ENCODE results near the gene NPFFR1.
"Not testable (repeated sequence)": the region's sequence is repeated elsewhere in the genome, so short reads cannot be mapped to it uniquely, and the experiment has no call there.

The NPFFR1 gene

GRCh38 chr10:70284542-70285475, 1.0 kb upstream of the NPFFR1 start:
- DNase-seq = no peak

- DNase-seq = no peak
Observed at GRCh38 chr10:70283071-70283444, 746 bp downstream of the NPFFR1 start.

DNA sequence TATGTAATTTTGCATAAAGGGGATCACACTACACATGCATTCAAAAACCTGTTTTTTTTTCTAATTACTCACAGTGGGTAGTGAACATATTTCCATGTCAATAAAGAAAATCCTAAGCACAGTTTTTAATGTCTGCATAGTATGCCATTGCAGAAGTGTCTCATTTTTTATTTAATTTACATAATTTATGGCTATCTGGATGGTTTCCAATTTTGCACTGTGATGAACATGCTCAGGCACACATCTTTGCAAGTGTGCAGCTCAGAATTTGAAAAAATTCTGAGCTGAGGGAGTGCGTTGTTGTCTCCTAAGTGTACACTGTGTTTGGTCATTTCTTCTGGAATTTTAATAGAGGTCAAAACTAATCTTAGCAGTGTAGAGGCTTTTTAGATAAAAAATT, 2.2 kb downstream of the NPFFR1 start:
- DNase-seq = no peak

GRCh38 chr10:70280099-70280498, 3.7 kb downstream of the NPFFR1 start:
- DNase-seq = no peak

- no peak for DNase-seq
Observed at GRCh38 chr10:70277396-70278030, 6.3 kb downstream of the NPFFR1 start.

- no peak for DNase-seq
Observed at GRCh38 chr10:70274643-70275042, 9.2 kb downstream of the NPFFR1 start.

DNA sequence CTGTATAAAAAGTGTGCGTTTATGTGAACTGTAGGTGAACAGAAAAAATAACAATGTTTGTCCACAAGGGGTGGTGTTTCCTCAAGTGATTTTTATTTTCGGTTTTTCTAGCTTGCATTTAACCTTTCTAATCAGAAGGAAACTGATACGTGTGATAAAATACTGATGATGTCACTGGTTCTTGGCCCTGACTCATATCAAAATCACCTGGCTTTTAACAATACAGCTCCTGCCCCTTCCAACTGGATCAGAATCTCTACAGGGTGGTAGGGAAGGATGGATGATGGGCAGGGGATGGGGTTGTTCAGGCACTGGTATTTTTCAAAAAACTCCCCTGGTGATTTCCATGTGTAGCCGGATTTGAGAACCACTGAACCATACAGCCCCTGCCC, 10.9 kb downstream of the NPFFR1 start:
- no peak for DNase-seq

DNA sequence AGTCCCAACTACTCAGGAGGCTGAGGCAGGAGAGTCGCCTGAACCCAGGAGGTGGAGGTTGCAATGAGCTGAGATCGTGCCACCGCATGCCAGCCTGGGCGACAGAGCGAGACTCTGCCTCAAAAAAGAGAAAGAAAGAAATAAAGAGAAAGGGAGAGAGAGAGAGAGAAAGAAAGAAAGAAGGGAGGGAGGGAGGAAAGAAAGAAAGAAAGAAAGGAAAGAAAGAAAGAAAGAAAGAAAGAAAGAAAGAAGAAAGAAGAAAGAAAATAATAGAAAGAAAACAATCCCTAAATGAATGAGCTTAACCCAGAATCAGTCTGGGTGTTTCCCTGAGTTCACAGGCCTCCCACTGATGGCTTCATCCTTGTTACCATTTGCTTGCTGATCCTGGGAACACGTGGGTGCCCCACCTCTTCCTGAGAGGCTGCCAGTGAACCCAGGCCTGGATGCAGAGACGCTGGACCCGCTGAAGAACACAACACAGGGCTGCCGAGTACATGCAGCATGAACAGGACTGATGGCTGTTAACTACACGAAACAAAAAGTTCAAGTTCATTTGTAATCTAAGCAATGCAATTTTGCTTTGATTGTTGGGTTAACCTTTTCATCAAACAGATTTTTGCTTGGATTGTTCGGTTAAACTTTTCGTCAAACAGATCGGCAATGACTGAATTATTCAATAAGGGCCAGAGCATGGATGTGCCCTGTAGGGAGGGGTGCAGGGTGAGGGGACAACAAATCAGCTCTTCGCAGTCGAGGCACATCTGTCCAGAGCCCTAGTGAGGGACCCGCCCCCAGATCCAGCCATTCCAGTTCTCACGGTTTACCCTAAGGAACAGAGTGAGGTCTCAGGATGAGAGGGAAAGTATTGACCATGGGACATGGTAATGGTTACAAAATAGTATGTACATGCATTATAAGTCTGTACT, 11.5 kb downstream of the NPFFR1 start:
- DNase-seq = no peak

GRCh38 chr10:70270952-70271351, 12.9 kb downstream of the NPFFR1 start:
- DNase-seq = no peak

- DNase-seq = no peak
Observed at GRCh38 chr10:70269741-70270140, 14.1 kb downstream of the NPFFR1 start.

DNA sequence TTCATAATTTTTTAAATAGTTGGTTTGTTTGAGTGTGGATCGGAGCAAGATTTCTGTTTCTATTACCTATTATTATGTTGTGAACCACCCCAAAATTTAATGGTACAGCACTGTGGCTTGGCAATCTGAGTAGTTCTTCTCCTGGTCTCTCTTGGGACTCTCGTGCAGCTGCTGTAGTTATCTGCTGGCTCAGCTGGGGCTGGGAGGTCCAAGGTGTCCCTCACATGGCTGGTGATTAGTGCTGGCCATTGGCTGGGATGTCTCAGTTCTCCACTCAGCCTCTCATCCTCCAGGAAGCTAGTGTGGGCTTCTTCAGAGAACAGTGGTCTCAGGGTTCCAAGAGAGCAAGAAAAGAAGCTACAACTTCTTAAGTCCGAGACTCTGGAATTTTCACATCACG, 15.4 kb downstream of the NPFFR1 start:
- DNase-seq = no peak

GRCh38 chr10:70267161-70267933, 16.5 kb downstream of the NPFFR1 start:
- DNase-seq = no peak

DNA sequence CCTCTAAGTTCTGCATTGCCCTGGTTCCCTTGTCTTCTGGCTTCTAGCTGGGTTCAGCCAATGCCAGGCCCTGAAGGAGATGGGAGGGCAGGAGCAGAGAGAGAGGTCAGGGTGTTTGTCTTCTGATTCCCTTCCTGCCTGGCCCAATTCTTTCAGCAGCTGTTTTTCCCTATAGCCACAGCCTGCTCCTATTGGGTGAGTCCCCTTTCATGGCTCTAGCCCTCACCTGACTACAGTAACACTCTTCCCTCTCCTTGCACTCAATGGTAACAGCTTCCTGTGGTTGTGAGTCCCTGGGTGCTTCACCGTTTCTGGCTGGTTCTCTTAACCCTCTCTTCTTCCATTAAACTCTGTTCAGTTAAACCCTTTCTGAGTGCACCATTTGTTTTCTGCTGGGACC, 17.1 kb downstream of the NPFFR1 start:
- no peak for DNase-seq

- DNase-seq = no peak
Observed at GRCh38 chr10:70266056-70266455, 17.7 kb downstream of the NPFFR1 start.

DNA sequence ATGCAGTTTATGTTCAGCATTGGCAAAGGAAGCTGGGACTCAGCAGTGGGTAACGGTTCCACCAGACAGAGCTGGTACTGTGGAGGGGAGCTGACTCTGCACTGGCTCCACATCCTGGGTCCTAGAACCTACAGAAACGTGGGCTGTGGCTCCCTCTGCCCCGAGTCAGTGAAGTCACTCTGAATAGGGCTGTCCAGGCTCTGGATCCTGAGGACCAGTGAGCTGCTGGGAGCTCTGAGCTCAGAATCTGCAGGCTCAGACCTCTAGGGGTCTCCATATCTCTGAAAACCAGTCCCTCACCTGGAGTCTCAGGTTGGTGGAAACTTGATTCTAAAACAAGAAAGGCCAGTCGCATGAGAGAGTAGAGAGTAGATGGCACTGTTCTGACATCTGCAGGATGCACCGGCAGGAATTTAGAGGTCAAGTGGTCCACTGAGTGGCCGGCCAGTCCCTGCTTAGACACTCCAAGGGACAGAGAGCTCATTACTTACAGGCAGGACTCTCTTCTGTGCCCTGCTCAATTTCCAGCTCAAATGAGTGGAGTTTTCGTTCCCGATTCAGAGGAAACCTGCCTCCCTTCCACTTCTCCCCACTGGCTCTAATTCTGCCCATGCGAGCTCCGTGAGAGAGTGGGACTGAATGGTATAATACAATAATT, 18.6 kb downstream of the NPFFR1 start:
- DNase-seq = no peak

DNA sequence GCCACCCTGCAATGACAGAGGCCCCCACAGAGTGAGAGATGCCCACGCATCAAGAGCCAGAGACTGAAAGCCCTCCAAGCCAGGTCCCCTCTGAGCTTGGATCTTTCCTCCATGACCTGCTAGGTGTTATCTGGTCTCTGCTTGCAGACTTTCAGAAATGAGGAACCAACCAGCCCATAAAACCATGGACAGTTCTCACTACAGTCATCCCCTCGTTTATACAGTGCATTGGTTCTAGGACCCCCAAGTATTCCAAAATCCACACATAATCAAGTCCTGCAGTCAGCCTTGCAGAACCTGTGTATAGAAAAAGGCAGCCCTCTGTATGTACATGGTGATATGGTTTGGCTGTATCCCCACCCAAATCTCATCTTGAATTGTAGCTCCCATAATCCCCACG, 23.1 kb downstream of the NPFFR1 start:
- DNase-seq = no peak

DNA sequence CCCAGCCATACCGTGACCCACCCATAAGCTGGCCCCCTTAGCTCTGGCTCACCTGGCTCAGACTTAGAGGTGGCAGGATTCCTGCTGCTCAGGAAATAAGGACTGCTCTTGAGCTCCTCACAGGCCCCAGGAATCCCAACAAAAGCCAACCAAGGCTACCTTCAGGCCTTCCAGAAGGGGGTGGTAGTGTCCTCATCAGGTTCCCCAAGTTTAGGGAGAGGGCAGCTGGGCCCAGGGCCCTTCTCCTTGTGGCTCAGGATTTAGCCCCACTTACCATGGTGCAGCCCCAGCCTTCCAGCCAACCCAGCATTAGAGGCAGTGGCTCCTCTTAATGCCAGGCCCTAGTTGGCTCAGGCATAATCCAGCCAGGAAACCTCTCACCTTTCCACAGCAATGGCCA, 23.5 kb downstream of the NPFFR1 start:
- DNase-seq = no peak

DNA sequence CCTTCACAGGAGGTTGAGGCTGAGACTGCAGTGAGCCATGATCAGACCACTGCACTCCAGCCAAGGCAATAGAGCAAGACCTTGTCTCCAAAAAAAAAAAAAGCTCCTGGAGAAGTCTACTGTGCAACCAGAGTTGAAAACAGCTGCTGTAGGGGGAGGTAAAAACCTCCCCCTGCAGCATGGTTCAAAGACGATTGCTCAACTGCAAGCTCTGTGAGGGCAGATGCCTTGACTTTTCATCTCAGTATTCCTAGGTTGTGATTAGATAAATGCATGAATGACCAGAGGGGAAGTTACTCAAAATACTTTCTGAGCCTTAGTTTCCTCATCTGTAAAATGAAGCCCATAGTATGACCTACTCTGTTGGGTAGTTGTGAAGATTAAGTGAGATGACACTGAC, 25.6 kb downstream of the NPFFR1 start:
- no peak for DNase-seq

DNA sequence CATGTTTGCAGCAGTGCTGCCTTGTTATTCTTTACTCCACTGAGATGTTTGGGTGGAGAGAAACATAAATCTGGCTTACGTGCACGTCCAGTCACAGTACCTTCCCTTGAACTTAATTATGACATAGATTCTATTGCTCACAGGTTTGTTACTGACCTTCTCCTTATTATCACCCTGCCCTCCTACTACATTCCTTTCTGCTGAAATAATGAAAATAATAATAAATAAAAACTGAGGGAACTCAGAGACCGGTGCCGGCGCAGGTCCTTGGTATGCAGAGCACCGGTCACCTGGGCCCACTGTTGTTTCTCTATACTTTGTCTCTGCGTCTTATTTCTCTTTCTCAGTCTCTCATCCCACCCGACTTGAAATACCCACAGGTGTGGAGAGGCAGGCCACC, 26.0 kb downstream of the NPFFR1 start:
- DNase-seq = not testable (repeated sequence)

- DNase-seq = no peak
Observed at GRCh38 chr10:70256463-70256862, 27.3 kb downstream of the NPFFR1 start.

- no peak for DNase-seq
Observed at GRCh38 chr10:70255329-70256299, 28.2 kb downstream of the NPFFR1 start.
